Measurements from ENCODE around the gene RETREG3. TPM values are rescaled to one million over a fixed set of nuclear protein-coding genes. Genes with fewer than 3 reads are reported as not detected.
A peak's percentile ranks its signal among the peaks of the same experiment; 100 is the strongest.

Gene RETREG3
- total RNA-seq, 1 donor from 2014 or later, result 38.3 TPM

DNA sequence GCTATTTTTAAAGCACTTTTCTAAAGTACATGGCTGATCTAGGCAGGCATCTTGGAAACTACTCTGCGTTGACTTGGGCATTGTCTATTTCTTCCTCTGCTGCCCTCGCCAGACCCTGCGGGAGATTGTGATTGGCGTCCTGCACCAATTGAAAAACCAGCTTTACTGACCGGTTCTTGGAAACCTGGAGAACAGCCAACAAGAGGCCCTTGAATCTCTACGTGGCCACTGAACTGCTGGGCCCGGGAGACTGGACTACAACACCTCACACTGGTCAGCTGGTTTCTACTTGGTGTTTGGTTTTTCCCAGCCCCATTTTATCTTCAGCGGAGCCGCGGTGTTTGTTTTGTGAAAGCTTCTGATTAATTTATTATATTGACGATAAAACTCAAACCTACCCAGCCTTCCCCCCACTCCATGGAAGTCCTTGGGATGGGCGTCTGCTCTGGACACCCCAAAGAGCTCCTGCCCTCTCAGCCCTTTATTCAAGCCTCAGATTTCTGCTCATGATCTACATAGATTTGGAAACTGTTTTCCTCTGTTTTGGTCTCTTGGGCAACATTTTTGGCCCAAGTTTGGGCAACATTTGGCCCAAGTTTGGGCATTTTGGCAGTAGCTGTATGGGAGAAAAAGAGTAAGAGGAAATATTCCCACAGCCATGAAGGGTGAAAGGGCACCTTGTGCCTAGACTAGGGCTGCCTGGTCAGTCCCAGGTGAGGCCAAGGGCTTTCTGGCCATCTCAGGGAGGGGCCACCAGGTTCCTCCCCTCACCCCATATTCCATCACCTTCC lies 37.5 kb downstream of the RETREG3 start:
- Mint-ChIP-seq H3K36me3 (ENCODE audit: low read depth) (peaks cover 64% of the 10 kb centered on the region), H3K27ac (no peak overlapping the region), H3K27me3 (no peaks in the 10 kb centered on the region), H3K4me1 (peaks cover 35% of the 10 kb centered on the region), H3K4me3 (no peak overlapping the region), H3K9me3 (no peaks in the 10 kb centered on the region)
- intact Hi-C loops (cut with micrococcal nuclease), result no loop called here
- DNase-seq, result no peak

DNA sequence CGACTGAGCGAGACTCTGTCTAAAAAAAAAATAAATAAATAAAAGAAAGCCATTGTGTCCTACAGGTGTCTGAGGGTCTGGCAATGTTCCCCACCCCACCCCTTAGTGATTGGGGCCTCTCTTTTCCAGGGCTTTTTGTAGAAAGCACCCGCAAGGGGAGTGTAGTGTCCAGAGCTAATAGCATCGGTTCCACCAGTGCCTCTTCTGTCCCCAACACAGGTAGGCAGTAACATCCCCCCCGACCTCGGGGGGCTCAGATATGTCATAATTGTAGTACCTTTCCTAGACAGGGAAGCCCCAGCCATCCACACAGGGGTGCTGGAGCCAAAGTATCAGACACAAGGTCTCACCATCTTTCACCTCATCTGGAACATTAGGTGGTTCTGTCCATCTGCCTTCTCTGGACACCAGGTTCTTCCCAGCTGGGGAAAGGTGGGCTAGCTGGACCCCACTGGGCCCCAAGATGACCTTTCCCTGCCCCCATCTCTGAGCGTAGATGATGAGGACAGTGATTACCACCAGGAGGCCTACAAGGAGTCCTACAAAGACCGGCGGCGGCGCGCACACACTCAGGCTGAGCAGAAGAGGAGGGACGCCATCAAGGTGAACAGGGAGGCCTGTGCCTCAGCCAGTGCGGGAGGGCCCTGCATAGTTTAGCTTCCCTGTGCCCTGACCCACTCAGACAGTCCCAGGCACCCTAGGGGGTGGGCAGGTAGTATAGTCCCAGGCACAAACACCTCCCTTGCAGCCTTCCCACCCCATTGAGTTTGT lies 40.6 kb downstream of the RETREG3 start:
- intact Hi-C loops (cut with micrococcal nuclease), result no loop called here
- peaks cover 58% of the 10 kb centered on the region for H3K36me3 Mint-ChIP-seq (ENCODE audit: low read depth)
- no peaks in the 10 kb centered on the region for H3K9me3 Mint-ChIP-seq
- DNase-seq, result no peak
- H3K27me3 Mint-ChIP-seq, result no peaks in the 10 kb centered on the region
- peak overlapping the region; percentile 54 for H3K4me3 Mint-ChIP-seq
- peak overlapping the region; percentile 29 for H3K27ac Mint-ChIP-seq
- H3K4me1 Mint-ChIP-seq, result peaks cover 32% of the 10 kb centered on the region

DNA sequence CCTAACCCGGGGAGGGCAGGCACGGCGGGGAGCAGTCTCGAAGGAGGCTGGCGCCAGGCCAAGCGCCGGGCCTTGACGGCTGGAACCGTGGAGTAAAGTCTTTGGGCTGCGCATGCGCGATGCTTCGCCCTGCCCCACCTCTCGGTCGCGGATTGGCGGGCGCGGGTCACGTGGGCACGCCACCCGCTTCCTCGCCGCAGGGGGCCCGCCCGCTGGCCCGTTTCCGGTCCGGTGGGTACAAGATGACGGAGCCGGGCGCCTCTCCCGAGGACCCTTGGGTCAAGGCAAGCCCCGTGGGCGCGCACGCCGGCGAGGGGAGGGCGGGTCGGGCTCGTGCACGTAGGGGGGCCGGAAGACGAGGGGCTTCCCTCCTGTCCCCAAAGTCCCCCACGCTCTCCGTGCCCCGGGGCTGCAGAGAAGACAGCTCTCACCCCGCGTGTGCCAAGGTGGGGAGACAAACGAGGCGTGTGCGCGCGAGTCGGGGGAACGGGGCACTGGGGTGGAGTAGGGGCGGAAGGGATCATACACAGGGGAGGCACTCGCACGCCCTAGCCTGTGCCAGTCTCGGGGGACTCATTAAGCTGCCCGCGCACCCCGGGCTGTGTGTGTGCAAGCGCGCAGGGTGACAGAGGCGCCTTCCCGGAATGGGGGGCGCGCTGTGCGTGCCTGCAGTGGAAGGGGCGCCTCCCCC lies 42.1 kb downstream of the RETREG3 start, which contains the start of gene MLX:
Gene MLX, plus strand, starts transcription at position 218 of the 691 bp plus-strand sequence. Its CDS starts 25 bp downstream, at position 243.
- Mint-ChIP-seq H3K4me3 (peak within 1 kb of the TSS; percentile 98), H3K27me3 (no peaks in the 10 kb centered on the region), H3K9me3 (no peaks in the 10 kb centered on the region), H3K27ac (peak within 1 kb of the TSS; percentile 96), H3K4me1 (peaks cover 34% of the 10 kb centered on the region), H3K36me3 (ENCODE audit: low read depth) (peaks cover 52% of the 10 kb centered on the region)
- DNase-seq, result peak; percentile 98
- intact Hi-C loops (cut with micrococcal nuclease), result loop anchor here (1.0 kb wide), 1 partner anchor 10 kb away; the partner anchor contains the start of gene PSMC3IP

DNA sequence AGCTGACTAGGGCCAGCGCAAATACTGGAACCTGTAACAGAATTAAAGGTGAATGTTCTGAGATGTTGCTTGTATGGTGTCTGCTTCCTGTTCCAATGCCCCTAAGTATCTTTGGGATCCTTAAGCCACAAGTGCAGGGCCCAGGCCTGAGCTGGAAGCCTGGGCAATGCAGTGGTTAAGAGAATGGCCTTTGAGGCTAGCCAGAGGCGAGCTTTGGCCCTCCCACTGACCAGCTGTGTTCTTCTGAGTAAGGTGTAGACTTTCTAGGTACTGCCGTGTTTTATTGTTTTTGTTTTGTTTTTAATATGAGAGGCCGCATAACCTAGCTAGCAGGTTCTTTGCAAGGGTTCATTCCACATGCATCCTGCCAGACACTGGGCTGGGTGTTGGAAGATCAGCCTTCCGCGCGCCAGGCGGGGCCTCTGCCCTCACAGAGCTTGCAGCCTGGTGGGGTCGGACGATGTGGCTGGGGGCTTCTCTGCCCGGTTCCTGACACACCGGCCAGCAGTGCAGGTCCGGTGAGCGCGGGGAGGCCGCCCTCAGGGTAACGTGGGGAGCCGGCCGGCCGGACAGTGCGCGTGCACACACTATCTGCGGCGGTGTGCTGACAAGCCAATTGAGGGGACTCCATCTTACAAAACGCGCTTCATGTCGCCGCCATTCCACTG lies 42.8 kb downstream of the RETREG3 start:
- H3K36me3 Mint-ChIP-seq (ENCODE audit: low read depth), result peaks cover 46% of the 10 kb centered on the region
- H3K27me3 Mint-ChIP-seq, result no peaks in the 10 kb centered on the region
- intact Hi-C loops (cut with micrococcal nuclease), result no loop called here
- H3K4me1 Mint-ChIP-seq, result peaks cover 36% of the 10 kb centered on the region
- H3K4me3 Mint-ChIP-seq, result peak overlapping the region; percentile 98
- peak overlapping the region; percentile 96 for H3K27ac Mint-ChIP-seq
- no peaks in the 10 kb centered on the region for H3K9me3 Mint-ChIP-seq
- DNase-seq, result no peak

DNA sequence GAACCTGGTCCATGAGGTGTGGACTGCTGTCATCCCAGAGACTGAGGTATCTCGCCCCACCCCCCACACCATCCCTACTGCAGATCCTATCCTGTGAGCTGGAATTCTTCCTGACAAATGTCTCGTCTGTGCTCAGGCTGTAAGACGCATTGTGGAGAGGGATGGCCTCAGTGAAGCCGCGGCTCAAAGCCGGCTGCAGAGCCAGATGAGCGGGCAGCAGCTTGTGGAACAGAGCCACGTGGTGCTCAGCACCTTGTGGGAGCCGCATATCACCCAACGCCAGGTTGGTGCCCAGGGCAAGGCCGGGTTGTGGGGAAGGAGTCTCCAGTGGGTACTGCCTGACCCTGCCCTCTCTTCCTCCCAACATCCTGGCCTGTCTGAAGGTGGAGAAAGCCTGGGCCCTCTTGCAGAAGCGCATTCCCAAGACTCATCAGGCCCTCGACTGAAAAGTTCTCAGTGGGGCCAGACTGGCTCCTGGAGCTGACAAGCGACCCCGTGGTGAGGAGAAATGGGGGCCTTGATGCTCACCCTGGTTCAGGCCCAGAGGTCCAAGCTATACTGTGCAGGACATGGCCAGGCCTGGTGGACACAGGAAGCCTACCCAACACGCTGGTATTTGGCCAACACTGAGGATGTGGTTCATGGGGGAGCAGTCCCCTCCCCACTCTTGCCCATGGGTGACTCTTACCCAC lies 43.5 kb downstream of the RETREG3 start:
- H3K9me3 Mint-ChIP-seq, result no peaks in the 10 kb centered on the region
- DNase-seq, result peak; percentile 63
- H3K27ac Mint-ChIP-seq, result peak overlapping the region; percentile 96
- H3K36me3 Mint-ChIP-seq (ENCODE audit: low read depth), result peaks cover 40% of the 10 kb centered on the region
- H3K4me3 Mint-ChIP-seq, result no peak overlapping the region
- peaks cover 34% of the 10 kb centered on the region for H3K4me1 Mint-ChIP-seq
- H3K27me3 Mint-ChIP-seq, result no peaks in the 10 kb centered on the region
- intact Hi-C loops (cut with micrococcal nuclease), result no loop called here

DNA sequence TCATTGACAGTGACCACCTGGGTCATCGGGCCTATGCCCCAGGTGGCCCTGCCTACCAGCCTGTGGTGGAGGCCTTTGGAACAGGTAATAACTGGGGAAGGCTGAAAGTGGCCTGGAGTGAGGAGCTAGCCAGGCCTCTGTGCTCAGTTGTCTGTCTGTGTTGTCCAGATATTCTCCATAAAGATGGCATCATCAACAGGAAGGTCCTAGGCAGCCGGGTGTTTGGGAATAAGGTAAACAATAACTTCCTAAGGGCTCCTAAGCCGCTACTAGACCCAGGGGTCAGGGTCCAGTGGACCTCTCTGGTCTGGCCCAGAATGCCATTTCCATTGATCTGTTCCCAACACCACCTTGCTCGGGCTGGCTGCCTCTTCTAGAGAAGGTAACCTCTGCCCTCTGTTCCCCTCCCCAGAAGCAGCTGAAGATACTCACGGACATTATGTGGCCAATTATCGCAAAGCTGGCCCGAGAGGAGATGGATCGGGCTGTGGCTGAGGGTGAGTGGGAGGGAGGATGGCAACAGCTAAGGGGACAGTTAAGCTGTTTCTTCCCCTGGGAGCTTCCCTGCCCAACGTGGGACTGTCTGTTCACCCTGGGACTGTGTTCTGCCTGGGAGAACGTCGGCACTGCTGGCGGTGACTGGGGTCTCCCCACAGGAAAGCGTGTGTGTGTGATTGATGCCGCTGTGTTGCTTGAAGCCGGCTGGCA lies 44.2 kb downstream of the RETREG3 start:
- H3K27ac Mint-ChIP-seq, result no peak overlapping the region
- peaks cover 36% of the 10 kb centered on the region for H3K36me3 Mint-ChIP-seq (ENCODE audit: low read depth)
- DNase-seq, result no peak
- no peaks in the 10 kb centered on the region for H3K27me3 Mint-ChIP-seq
- peaks cover 34% of the 10 kb centered on the region for H3K4me1 Mint-ChIP-seq
- no peaks in the 10 kb centered on the region for H3K9me3 Mint-ChIP-seq
- no peak overlapping the region for H3K4me3 Mint-ChIP-seq
- intact Hi-C loops (cut with micrococcal nuclease), result no loop called here

DNA sequence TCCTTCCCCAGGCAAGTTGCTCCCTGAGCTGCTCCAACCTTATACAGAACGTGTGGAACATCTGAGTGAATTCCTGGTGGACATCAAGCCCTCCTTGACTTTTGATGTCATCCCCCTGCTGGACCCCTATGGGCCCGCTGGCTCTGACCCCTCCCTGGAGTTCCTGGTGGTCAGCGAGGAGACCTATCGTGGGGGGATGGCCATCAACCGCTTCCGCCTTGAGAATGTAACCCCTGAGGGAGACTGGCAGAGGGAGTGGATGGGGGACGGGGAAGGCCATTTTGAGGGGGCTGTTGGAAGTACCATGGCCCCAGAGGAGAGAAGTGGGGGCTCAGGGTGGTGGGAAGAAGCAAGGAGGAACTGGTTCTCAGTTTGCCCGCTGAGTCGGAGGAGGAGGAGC lies 45.2 kb downstream of the RETREG3 start:
- intact Hi-C loops (cut with micrococcal nuclease), result loop anchor here (2.0 kb wide), 1 partner anchor 45 kb away; the partner anchor contains the start of genes RETREG3 and TUBG1
- Mint-ChIP-seq H3K36me3 (ENCODE audit: low read depth) (peaks cover 29% of the 10 kb centered on the region), H3K4me3 (peak overlapping the region; percentile 89), H3K27me3 (no peaks in the 10 kb centered on the region), H3K4me1 (peaks cover 27% of the 10 kb centered on the region), H3K27ac (peak overlapping the region; percentile 51), H3K9me3 (no peaks in the 10 kb centered on the region)
- DNase-seq, result no peak

DNA sequence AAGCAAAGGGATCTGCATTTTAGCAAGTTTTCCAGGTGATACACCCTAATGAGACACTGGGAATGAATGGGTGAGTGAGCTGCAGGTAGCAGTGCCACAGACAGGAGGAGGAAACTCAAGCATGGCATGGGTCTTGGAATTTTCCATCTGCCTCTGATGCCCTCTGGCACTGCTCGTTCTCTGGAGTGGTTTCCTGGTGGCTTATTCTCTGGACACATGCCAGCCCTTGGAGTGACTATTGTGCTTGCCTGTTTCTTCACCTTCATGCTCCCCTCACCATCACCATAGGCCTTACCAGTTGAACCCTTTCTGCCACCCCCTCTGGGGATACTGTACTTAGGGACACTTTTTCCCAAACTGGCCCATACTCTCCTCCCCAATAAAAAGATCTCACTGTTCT lies 45.6 kb downstream of the RETREG3 start:
- DNase-seq, result no peak
- Mint-ChIP-seq H3K27ac (peak overlapping the region; percentile 51), H3K9me3 (no peaks in the 10 kb centered on the region), H3K36me3 (ENCODE audit: low read depth) (peaks cover 25% of the 10 kb centered on the region), H3K4me3 (peak overlapping the region; percentile 89), H3K27me3 (no peaks in the 10 kb centered on the region), H3K4me1 (peaks cover 24% of the 10 kb centered on the region)
- intact Hi-C loops (cut with micrococcal nuclease), result loop anchor here (2.0 kb wide), 1 partner anchor 45 kb away; the partner anchor contains the start of genes RETREG3 and TUBG1

DNA sequence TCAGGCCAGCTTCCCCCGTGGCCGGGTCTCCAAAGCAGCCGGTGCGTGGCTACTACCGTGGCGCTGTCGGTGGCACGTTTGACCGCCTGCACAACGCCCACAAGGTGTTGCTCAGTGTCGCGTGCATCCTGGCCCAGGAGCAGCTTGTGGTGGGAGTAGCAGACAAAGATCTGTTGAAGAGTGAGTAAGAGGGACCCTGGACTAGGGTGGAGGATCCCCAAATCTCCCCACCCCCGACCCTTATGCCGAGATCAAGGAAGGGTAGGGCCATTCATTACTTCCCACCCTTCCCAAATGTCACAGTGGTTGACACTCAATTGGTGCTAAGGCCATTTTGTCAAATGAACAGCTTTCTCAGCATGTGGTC lies 46.0 kb downstream of the RETREG3 start:
- Mint-ChIP-seq H3K4me1 (peaks cover 23% of the 10 kb centered on the region), H3K4me3 (peak overlapping the region; percentile 89), H3K9me3 (no peaks in the 10 kb centered on the region), H3K27me3 (no peaks in the 10 kb centered on the region), H3K27ac (peak overlapping the region; percentile 93), H3K36me3 (ENCODE audit: low read depth) (peaks cover 24% of the 10 kb centered on the region)
- DNase-seq, result no peak
- intact Hi-C loops (cut with micrococcal nuclease), result loop anchor here (2.0 kb wide), 1 partner anchor 46 kb away; the partner anchor contains the start of genes RETREG3 and TUBG1

DNA sequence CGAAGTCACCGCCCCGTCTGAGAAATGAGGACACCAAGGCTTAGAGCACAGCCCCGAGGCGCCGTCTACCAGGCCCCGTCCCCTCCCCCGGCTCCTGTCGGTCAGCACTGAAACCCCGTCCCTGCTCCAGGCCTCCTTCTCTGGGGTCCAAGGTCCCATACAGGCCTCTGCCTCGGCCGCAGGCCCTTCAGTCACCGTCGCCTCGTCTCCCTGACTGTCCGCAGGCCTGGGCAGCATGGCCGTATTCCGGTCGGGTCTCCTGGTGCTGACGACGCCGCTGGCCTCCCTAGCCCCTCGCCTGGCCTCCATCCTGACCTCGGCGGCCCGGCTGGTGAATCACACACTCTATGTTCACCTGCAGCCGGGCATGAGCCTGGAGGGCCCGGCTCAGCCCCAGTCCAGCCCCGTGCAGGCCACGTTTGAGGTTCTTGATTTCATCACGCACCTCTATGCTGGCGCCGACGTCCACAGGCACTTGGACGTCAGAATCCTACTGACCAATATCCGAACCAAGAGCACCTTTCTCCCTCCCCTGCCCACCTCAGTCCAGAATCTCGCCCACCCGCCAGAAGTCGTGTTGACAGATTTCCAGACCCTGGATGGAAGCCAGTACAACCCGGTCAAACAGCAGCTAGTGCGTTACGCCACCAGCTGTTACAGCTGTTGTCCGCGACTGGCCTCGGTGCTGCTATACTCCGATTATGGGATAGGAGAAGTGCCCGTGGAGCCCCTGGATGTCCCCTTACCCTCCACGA lies 46.6 kb downstream of the RETREG3 start:
- Mint-ChIP-seq H3K36me3 (ENCODE audit: low read depth) (peaks cover 20% of the 10 kb centered on the region), H3K4me3 (peak overlapping the region; percentile 89), H3K27me3 (no peaks in the 10 kb centered on the region), H3K4me1 (peaks cover 19% of the 10 kb centered on the region), H3K9me3 (no peaks in the 10 kb centered on the region), H3K27ac (peak overlapping the region; percentile 93)
- intact Hi-C loops (cut with micrococcal nuclease), result loop anchor here (1.0 to 2.0 kb wide), 2 partner anchors 15 to 46 kb away; partner anchors contain the start of genes PSMC3IP, RETREG3 and TUBG1
- DNase-seq, result no peak

DNA sequence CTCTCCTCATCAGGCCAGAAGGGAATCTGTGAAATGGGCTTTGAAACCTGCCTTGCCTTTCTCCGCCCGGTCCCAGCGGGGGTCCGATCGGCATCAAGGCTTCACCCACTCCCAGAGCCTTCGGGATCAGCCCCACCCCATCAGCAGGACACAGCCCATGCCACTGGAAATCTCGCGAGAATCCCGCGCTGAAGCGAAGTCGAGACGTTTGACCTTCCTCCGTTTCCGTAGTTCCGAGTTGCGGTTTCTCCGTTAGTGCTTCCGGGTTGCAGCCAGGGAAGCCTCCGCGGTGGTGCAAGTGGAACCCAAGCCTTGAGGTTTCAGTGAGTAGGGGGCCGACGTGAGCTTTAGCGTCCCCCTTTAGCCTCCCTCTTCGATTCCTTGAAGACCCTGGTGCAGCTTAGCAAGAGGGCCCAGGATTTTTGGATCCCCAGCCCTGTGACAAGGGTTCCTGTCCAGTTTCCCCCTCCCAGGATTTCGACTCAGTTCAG lies 47.2 kb downstream of the RETREG3 start, which contains the start of gene COASY:
Gene COASY, plus strand, starts transcription at position 252 of the 491 bp plus-strand sequence. CDS start 475 bp downstream, outside the sequence.
- H3K4me3 Mint-ChIP-seq, result peak within 1 kb of the TSS; percentile 89
- H3K27ac Mint-ChIP-seq, result peak within 1 kb of the TSS; percentile 93
- H3K9me3 Mint-ChIP-seq, result no peaks in the 10 kb centered on the region
- peaks cover 21% of the 10 kb centered on the region for H3K4me1 Mint-ChIP-seq
- intact Hi-C loops (cut with micrococcal nuclease), result loop anchor here (1.0 to 2.0 kb wide), 2 partner anchors 15 to 47 kb away; partner anchors contain the start of genes PSMC3IP, RETREG3 and TUBG1
- no peaks in the 10 kb centered on the region for H3K27me3 Mint-ChIP-seq
- DNase-seq, result peak; percentile 98
- peaks cover 18% of the 10 kb centered on the region for H3K36me3 Mint-ChIP-seq (ENCODE audit: low read depth)

All from activated CD4-positive, alpha-beta T cell treated with anti-CD3 and anti-CD28 coated beads, Interleukin-2, amount 10 ng/mL, durations not matched to agents 24 days and 14 days (primary cell).